ENCODE measurements around the gene DTNB.

The DTNB gene

DNA sequence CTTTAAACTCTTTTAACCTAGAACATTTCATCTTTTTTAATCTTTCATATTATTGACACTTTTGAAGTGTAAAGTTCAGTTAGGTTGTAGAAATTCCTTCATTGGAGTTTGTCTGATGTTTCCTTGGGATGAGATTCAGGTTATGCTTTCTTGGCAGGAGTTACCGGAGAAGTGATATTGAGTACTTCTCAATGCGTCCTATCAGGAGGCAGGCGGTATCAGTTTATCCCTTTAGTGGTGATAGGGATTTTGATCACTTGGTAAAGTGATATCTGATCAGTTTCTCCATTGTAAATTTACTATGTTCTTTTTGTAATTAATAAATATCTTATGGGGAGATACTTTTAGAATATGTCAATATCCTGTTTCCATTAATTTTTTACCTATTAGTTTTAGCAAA is 78.4 kb downstream of the DTNB start:
- TF ChIP-seq, protein P1, sequence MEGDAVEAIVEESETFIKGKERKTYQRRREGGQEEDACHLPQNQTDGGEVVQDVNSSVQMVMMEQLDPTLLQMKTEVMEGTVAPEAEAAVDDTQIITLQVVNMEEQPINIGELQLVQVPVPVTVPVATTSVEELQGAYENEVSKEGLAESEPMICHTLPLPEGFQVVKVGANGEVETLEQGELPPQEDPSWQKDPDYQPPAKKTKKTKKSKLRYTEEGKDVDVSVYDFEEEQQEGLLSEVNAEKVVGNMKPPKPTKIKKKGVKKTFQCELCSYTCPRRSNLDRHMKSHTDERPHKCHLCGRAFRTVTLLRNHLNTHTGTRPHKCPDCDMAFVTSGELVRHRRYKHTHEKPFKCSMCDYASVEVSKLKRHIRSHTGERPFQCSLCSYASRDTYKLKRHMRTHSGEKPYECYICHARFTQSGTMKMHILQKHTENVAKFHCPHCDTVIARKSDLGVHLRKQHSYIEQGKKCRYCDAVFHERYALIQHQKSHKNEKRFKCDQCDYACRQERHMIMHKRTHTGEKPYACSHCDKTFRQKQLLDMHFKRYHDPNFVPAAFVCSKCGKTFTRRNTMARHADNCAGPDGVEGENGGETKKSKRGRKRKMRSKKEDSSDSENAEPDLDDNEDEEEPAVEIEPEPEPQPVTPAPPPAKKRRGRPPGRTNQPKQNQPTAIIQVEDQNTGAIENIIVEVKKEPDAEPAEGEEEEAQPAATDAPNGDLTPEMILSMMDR (IDR thresholded peaks at IDR 0.05; ENCODE audit: borderline replicate concordance, insufficient read depth, low read depth, low read length) = no peak
- H3K4me3 ChIP-seq (ENCODE audit: low read depth, low read length) = no peak overlapping the region

DNA sequence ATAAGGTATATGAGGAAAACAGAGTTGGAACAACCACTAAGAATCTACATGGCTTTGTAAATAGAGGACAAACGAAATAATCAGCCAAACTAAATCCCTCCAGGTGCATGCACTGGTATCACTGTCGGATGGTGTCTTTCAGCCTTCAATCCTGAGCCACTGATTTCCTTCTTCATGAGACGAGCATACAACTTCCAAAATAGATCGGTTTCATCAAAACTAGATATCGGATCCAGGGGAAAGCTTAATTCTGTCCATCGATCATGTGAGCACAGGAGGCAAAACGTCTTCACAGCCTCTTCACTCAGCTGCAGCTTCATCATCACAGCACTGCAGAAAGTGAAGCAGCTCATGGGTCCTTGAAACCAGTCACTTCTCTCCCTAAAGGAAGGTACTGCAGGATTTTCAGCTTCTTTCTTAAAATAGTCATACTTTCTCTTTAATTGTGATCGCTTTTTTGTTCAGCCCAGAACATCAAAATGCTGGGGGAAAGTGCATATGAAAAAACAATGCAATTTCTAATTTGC is 80.5 kb downstream of the DTNB start:
- TF ChIP-seq, protein P1 (IDR thresholded peaks at IDR 0.05; ENCODE audit: borderline replicate concordance, insufficient read depth, low read depth, low read length) = no peak
- no peak overlapping the region for H3K4me3 ChIP-seq (ENCODE audit: low read depth, low read length)

DNA sequence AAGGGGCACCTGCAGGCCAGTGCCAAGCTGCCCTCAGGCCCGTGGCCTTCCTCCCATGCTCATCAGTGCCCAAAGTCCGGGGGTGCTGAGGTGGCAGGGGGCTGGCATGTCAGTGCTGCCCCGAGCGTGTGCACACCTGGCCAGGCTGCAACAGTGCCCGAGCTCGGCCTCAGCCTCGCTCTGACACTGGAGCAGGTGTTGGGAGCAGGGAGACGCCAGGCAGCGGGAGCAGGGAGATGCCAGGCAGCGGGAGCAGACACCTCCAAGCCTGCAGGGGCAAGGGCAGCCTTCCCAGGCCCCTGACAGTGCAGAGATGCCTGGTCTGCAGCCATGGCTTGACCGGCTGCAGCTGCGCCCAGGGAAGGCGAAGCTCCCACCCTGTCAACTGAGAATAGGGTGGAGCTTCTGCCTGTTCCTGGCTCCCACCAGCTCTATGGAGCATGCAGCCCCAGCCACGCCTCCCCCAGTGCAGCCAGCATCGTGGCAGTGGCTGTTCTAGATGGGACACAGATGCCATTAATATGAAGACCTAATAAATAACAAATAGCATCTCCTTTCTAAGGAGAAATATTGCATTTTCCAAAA is 82.4 kb downstream of the DTNB start:
- TF ChIP-seq, protein P1 (IDR thresholded peaks at IDR 0.05; ENCODE audit: borderline replicate concordance, insufficient read depth, low read depth, low read length) = no peak
- no peak overlapping the region for H3K4me3 ChIP-seq (ENCODE audit: low read depth, low read length)

DNA sequence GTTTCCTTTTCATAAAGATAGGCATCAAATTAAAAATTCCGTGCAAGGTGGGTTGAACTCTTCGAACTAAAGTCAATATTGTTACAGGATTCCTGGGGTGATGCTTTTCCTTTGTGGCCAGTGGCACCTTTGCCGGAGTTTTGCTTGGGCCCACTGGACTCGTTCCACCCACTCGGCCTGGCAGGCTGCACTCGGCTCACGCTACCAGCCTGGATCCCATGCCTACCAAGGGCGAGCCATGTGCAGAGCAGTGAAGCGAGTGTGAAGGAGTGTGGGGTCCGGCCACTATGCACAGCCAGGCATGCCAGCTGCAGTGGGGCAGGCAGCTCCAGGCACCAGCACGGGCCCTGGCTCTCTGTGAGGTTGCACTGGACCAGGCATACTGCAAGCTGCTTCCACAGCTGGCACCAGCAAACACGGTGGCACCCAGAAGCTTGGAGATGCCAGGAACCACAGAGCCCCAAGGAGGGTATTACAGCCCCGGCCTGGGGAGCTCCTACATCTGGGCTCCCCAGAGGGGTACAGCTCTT is 83.6 kb downstream of the DTNB start:
- no peak overlapping the region for H3K4me3 ChIP-seq (ENCODE audit: low read depth, low read length)
- TF ChIP-seq, protein P1 (IDR thresholded peaks at IDR 0.05; ENCODE audit: borderline replicate concordance, insufficient read depth, low read depth, low read length) = no peak

DNA sequence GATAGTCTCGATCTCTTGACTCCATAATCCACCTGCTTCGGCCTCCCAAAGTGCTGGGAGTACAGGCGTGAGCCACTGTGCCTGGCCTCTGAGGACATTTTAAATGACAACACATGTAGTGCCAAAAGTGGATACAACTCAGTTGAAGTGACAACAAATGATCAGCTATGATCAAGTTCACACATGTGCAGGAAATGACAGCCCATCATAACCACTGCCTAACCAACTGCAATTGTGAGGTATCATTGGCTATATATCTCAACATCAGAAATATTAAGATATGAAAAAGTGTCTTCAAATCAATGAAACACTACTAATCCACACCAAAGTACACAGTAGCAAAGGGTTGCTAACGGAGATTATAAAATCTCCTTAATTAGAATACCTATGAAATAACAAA is 84.8 kb downstream of the DTNB start:
- TF ChIP-seq, protein P1 (IDR thresholded peaks at IDR 0.05; ENCODE audit: borderline replicate concordance, insufficient read depth, low read depth, low read length) = no peak
- H3K4me3 ChIP-seq (ENCODE audit: low read depth, low read length) = no peak overlapping the region

DNA sequence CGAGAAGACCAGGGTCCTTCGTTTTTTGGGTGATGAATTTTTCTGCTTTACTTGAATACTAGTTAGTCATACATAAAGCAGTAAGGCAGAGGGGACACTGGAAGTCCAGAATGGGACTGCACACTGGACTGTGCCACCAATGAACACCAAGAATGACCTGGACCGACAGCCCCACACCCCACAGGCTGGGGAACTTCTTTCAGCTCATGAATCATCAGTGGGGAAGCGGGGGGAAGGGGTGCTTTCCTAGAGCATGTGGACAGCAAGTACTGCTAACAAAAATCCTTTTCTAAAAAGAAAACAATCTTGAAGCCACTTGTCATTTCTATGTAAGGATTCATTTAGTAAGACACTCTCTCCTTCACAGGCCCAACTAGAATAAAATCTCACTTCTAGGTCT is 86.0 kb downstream of the DTNB start:
- H3K4me3 ChIP-seq (ENCODE audit: low read depth, low read length) = no peak overlapping the region
- TF ChIP-seq, protein P1 (IDR thresholded peaks at IDR 0.05; ENCODE audit: borderline replicate concordance, insufficient read depth, low read depth, low read length) = no peak

DNA sequence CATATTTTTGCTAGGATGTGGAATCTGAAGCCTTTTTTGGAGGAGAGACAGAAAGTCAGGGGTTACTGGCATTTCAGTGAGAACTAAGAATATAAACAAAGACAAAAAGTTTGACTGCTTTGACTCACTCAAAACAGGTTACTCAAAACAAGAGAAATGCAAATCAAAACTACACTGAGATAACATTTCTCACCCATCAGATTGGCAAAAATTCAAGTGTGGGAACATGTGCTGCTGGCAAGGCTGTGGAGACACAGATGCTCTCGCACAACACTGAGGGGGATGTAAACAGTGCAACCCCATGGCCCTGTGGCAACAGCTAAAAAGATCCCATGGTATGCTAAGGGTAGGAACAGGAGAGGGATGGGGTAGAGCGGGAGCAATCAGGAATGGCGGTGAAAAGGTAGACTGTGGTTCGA is 86.6 kb downstream of the DTNB start:
- TF ChIP-seq, protein P1 (IDR thresholded peaks at IDR 0.05; ENCODE audit: borderline replicate concordance, insufficient read depth, low read depth, low read length) = no peak
- H3K4me3 ChIP-seq (ENCODE audit: low read depth, low read length) = no peak overlapping the region

Data from GM12875 (cell line).